Central memory CD8-positive, alpha-beta T cell (primary cell): ENCODE results near the gene TEX13A.
"Not testable (repeated sequence)": the region's sequence is repeated elsewhere in the genome, so short reads cannot be mapped to it uniquely, and the experiment has no call there.

Experiments
- ATAC-seq: fragments of 150-1000 bp; cut with Tn5 transposase; replicated peaks from 2 replicates; pipeline ENCODE4 v1.10.0; 2022; ENCODE audit warnings: mild to moderate bottlenecking, moderate FRiP score, moderate number of reproducible peaks; ENCODE audit not compliant: poor library complexity, severe bottlenecking; ENCODE audit errors: extremely low read depth
- DNase-seq, 2 donors: peaks; one replicate each; pipeline ENCODE4 v3.0.0; 2021; ENCODE audit warnings: low spot score in 2 of 2
- H3K27ac Mint-ChIP-seq: one replicate; pipeline ENCODE4 v1.8.0; 2022; ENCODE audit warnings: low read depth, mild to moderate bottlenecking, moderate library complexity, mixed read lengths
- H3K27me3 Mint-ChIP-seq: one replicate; pipeline ENCODE4 v1.8.0; 2022; ENCODE audit warnings: mixed read lengths
- H3K36me3 Mint-ChIP-seq: one replicate; pipeline ENCODE4 v1.8.0; 2022; ENCODE audit warnings: mild to moderate bottlenecking, moderate library complexity, mixed read lengths; ENCODE audit not compliant: insufficient read depth
- H3K4me1 Mint-ChIP-seq: one replicate; pipeline ENCODE4 v1.8.0; 2022; ENCODE audit warnings: mixed read lengths
- H3K4me3 Mint-ChIP-seq: one replicate; pipeline ENCODE4 v1.8.0; 2022; ENCODE audit warnings: mild to moderate bottlenecking, moderate library complexity, mixed read lengths
- H3K9me3 Mint-ChIP-seq: one replicate; pipeline ENCODE4 v1.8.0; 2022; ENCODE audit warnings: mixed read lengths

TEX13A gene, protein sequence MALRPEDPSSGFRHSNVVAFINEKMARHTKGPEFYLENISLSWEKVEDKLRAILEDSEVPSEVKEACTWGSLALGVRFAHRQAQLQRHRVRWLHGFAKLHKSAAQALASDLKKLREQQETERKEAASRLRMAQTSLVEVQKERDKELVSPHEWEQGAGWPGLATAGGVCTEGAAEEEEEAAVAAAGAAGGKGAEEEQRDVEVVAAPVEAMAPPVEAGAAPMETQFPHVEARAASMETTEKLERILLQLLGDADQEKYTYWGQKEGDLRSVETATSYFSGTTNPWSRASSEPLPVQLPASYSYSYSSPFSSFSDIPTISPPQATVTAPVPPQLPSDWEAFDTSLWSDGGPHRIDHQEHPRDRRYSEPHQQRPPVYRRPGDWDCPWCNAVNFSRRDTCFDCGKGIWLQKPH

GRCh38 chrX:105220636-105221035, at the start of gene TEX13A:
TSS of gene TEX13A (minus strand) at chrX:105220694. CDS start at chrX:105220397, 297 bp downstream.
- Mint-ChIP-seq H3K36me3 (no peaks in the 10 kb centered on the region), H3K27me3 (no peaks in the 10 kb centered on the region), H3K4me1 (no peaks in the 10 kb centered on the region), H3K27ac (no peak within 1 kb of the TSS), H3K9me3 (peaks cover 10% of the 10 kb centered on the region), H3K4me3 (no peak within 1 kb of the TSS)
- no peak for DNase-seq
- ATAC-seq = no peak

- Mint-ChIP-seq H3K36me3 (no peaks in the 10 kb centered on the region), H3K9me3 (peaks cover 7% of the 10 kb centered on the region), H3K4me1 (no peaks in the 10 kb centered on the region), H3K27ac (no peak overlapping the region), H3K4me3 (no peak overlapping the region), H3K27me3 (no peaks in the 10 kb centered on the region)
- ATAC-seq (no peak), DNase-seq (no peak)
Measured at GRCh38 chrX:105269386-105269785, 48.9 kb upstream of the TEX13A start.

DNA sequence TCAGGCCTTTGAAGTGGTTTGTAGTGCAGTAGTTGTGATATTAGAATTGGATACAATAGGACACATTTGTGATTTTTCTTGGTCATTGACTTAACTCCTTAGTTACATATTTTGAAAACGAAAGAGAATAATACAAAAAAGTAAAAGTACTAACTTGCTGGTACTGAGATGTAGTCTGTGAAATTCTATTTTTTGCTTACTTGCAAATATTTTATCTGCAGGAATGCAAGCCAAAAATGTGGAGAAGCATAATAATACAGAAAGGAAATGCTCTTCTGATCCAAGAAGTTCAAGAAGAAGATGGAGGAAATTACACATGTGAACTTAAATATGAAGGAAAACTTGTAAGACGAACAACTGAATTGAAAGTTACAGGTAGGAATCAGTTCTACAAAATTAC, 46.7 kb upstream of the TEX13A start:
- Mint-ChIP-seq H3K9me3 (peaks cover 5% of the 10 kb centered on the region), H3K27ac (no peak overlapping the region), H3K27me3 (no peaks in the 10 kb centered on the region), H3K4me3 (no peak overlapping the region), H3K36me3 (no peaks in the 10 kb centered on the region), H3K4me1 (no peaks in the 10 kb centered on the region)
- ATAC-seq (no peak), DNase-seq (no peak)

DNA sequence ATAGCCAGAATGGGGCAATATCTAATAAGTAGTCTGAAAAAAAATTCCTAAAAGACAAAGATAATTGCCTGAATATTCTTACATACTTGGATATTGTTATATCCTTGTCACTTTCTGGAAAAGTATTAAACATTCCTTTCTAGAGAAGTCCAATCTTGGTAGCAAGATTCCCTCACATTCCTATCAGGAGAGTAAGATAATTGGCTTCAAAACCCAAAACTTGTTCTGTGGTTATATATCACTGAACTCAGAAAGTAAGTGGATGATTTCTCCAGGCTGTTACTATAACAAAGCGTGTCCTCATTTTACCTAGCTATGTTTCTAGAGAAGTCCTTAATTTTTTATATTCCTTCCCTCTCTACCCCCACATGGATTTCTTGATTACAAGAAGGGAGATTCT, 46.0 kb upstream of the TEX13A start:
- peaks cover 6% of the 10 kb centered on the region for H3K9me3 Mint-ChIP-seq
- no peaks in the 10 kb centered on the region for H3K4me1 Mint-ChIP-seq
- no peak for DNase-seq
- no peak overlapping the region for H3K4me3 Mint-ChIP-seq
- no peaks in the 10 kb centered on the region for H3K36me3 Mint-ChIP-seq
- no peaks in the 10 kb centered on the region for H3K27me3 Mint-ChIP-seq
- H3K27ac Mint-ChIP-seq = no peak overlapping the region
- ATAC-seq = no peak

DNA sequence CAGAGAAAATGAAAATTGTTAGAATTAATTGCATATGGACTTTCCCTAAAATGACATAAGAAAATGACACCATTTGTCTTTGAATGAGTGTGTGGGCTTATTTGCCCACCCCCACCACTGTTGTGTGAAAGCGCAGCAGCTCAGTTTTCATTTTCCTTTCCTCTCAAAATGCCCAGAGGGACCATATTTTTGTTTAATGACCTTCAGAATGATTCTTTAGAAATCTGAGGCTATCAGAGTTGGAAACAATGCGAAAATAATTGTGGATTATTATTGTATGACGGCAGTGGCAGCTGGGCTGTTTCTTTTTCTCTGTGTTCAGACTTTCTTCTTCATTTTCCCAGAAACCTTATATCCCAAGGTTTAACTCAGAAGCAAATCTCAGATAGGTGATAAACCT, 44.6 kb upstream of the TEX13A start:
- H3K4me1 Mint-ChIP-seq = no peaks in the 10 kb centered on the region
- H3K4me3 Mint-ChIP-seq = no peak overlapping the region
- no peak for DNase-seq
- H3K36me3 Mint-ChIP-seq = no peaks in the 10 kb centered on the region
- no peaks in the 10 kb centered on the region for H3K27me3 Mint-ChIP-seq
- H3K27ac Mint-ChIP-seq = no peak overlapping the region
- no peak for ATAC-seq
- H3K9me3 Mint-ChIP-seq = peaks cover 4% of the 10 kb centered on the region

DNA sequence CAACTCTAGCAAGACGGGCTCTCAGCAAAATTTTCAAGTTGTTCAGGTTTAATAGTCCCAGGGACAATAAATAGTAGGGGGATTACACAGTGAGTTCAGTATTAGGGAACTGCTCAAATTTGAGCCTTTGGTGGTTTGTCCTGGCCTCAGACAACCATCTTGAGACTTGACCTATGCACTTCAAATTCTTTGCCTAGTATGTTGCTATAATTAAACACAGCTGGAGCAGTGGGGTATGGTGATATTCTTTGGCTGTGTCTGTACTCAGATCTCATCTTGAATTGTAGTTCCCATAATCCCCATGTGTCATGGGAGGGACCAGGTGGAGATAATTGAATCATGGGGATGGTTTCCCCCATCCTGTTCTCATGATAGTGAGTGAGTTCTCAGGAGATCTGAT, 43.3 kb upstream of the TEX13A start:
- Mint-ChIP-seq H3K4me1 (no peaks in the 10 kb centered on the region), H3K27me3 (no peaks in the 10 kb centered on the region), H3K27ac (no peak overlapping the region), H3K4me3 (no peak overlapping the region), H3K36me3 (no peaks in the 10 kb centered on the region), H3K9me3 (peaks cover 6% of the 10 kb centered on the region)
- ATAC-seq = no peak
- no peak for DNase-seq

DNA sequence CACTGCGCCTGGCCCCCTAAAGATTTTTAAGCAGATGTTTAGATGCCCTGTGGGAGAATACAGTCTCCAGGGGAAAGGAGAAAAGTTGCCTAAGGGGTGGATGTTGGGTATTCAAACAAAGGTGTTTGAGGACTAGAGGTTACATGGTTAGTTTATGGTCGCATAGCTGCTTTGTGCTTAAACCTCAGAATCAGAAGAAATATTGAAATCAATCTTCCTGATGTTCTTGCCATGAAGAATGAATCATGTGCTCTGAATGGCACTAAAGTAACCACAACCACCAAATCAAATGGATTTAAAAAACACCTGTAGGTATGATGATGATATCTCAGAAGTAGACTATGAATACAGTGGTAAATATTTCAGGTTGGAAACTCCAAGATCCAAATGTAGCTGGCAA, 42.7 kb upstream of the TEX13A start:
- Mint-ChIP-seq H3K27ac (no peak overlapping the region), H3K4me3 (no peak overlapping the region), H3K27me3 (no peaks in the 10 kb centered on the region), H3K4me1 (no peaks in the 10 kb centered on the region), H3K9me3 (peaks cover 11% of the 10 kb centered on the region), H3K36me3 (peaks cover 1% of the 10 kb centered on the region)
- DNase-seq = no peak
- ATAC-seq = no peak

- no peak overlapping the region for H3K4me3 Mint-ChIP-seq
Measured at GRCh38 chrX:105260291-105261043, 40.0 kb upstream of the TEX13A start.

GRCh38 chrX:105241056-105241455, 20.6 kb upstream of the TEX13A start:
- Mint-ChIP-seq H3K27me3 (no peaks in the 10 kb centered on the region), H3K36me3 (no peaks in the 10 kb centered on the region)

More at GRCh38 chrX:105260291-105261043, 40.0 kb upstream of the TEX13A start:
- H3K36me3 Mint-ChIP-seq = peaks cover 1% of the 10 kb centered on the region
- H3K9me3 Mint-ChIP-seq = peaks cover 20% of the 10 kb centered on the region
- no peak overlapping the region for H3K27ac Mint-ChIP-seq
- no peaks in the 10 kb centered on the region for H3K27me3 Mint-ChIP-seq
- no peak for DNase-seq
- no peaks in the 10 kb centered on the region for H3K4me1 Mint-ChIP-seq
- ATAC-seq = no peak

DNA sequence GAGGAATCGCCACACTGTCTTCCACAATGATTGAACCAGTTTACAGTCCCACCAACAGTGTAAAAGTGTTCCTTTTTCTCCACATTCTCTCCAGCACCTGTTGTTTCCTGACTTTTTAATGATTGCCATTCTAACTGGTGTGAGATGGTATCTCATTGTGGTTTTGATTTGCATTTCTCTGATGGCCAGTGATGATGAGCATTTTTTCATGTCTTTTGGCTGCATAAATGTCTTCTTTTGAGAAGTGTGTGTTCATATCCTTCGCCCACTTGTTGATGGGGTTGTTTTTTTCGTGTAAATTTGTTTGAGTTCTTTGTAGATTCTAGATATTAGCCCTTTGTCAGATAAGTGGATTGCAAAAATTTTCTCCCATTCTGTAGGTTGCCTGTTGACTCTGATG, 16.9 kb upstream of the TEX13A start:
- H3K36me3 Mint-ChIP-seq, H3K27ac Mint-ChIP-seq, H3K4me3 Mint-ChIP-seq, H3K4me1 Mint-ChIP-seq, H3K9me3 Mint-ChIP-seq, H3K27me3 Mint-ChIP-seq, DNase-seq, ATAC-seq: not testable (repeated sequence)

More at GRCh38 chrX:105241056-105241455, 20.6 kb upstream of the TEX13A start:
- no peaks in the 10 kb centered on the region for H3K9me3 Mint-ChIP-seq
- no peak overlapping the region for H3K27ac Mint-ChIP-seq
- no peak overlapping the region for H3K4me3 Mint-ChIP-seq
- no peak for DNase-seq
- ATAC-seq = no peak
- H3K4me1 Mint-ChIP-seq = no peaks in the 10 kb centered on the region

- ATAC-seq (no peak), DNase-seq (no peak)
- Mint-ChIP-seq H3K36me3 (no peaks in the 10 kb centered on the region), H3K4me3 (no peak overlapping the region), H3K4me1 (no peaks in the 10 kb centered on the region), H3K27ac (no peak overlapping the region), H3K27me3 (no peaks in the 10 kb centered on the region), H3K9me3 (no peaks in the 10 kb centered on the region)
Measured at GRCh38 chrX:105229146-105229545, 8.7 kb upstream of the TEX13A start.

DNA sequence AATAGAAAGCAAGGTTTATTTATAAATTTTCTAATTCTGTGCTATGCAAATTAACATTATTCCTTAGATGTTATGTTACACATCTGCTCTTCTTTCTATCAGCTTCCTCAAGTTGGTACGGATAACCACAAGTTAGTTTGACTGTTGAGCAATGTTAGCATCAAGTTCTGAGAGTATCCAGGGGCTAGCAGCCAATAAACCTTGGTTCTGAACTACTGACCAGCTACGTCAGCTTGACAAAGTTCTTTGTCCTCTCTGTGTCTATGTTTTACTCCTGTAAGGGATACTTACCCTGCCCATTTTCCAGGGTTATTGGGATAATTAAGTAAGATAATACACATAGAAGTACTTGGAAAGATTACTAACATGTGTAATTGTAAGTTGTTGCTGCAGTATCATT, 8.1 kb upstream of the TEX13A start:
- H3K27me3 Mint-ChIP-seq = no peaks in the 10 kb centered on the region
- no peaks in the 10 kb centered on the region for H3K9me3 Mint-ChIP-seq
- no peaks in the 10 kb centered on the region for H3K4me1 Mint-ChIP-seq
- no peak overlapping the region for H3K4me3 Mint-ChIP-seq
- no peak for DNase-seq
- H3K27ac Mint-ChIP-seq = no peak overlapping the region
- H3K36me3 Mint-ChIP-seq = no peaks in the 10 kb centered on the region
- no peak for ATAC-seq

- H3K4me3 Mint-ChIP-seq = no peak overlapping the region
- DNase-seq (no peak), ATAC-seq (no peak)
- H3K27me3 Mint-ChIP-seq = no peaks in the 10 kb centered on the region
- H3K4me1 Mint-ChIP-seq = no peaks in the 10 kb centered on the region
- H3K36me3 Mint-ChIP-seq = no peaks in the 10 kb centered on the region
- no peak overlapping the region for H3K27ac Mint-ChIP-seq
- peaks cover 10% of the 10 kb centered on the region for H3K9me3 Mint-ChIP-seq
Measured at GRCh38 chrX:105226499-105226898, 6.0 kb upstream of the TEX13A start.
